Hepatocyte (in vitro differentiated cells): ENCODE results near the gene SPRR2D.

ENCODE experiments used
- CTCF ChIP-seq: fragments of 200-600 bp; sonication (generic); IDR thresholded peaks from 2 replicates; pipeline ENCODE4 v1.5.1; 2016; ENCODE audit warnings: antibody characterized with exemption, mild to moderate bottlenecking; ENCODE audit not compliant: poor library complexity
- EZH2 ChIP-seq: fragments of 200-600 bp; sonication (generic); IDR thresholded peaks from 2 replicates; pipeline ENCODE4 v1.6.1; 2016; ENCODE audit warnings: antibody characterized with exemption, mild to moderate bottlenecking, borderline replicate concordance
- EZH2phosphoT487 ChIP-seq: fragments of 200-600 bp; sonication (generic); IDR thresholded peaks from one replicate; pipeline ENCODE4 v1.6.1; 2018; ENCODE audit warnings: antibody characterized with exemption, mild to moderate bottlenecking, low read depth, moderate library complexity; ENCODE audit not compliant: unreplicated experiment, severe bottlenecking

- TF ChIP-seq CTCF, result no peak
- TF ChIP-seq EZH2, result no peak
- TF ChIP-seq EZH2phosphoT487, result no peak
Observed at GRCh38 chr1:153030895-153031294, 10.0 kb downstream of the SPRR2D start, which contains the start of gene SPRR1B.
